HepG2 (cell line): ENCODE results near the gene GLIPR1.

Experiments
- RBAK ChIP-seq: sonication (generic); formaldehyde crosslinking; IDR thresholded peaks from 2 replicates; pipeline ENCODE4 v1.5.1; 2020; ENCODE audit warnings: mild to moderate bottlenecking, missing genetic modification reagents
- RFX5 ChIP-seq: IDR thresholded peaks from 2 replicates; pipeline ENCODE4 v1.6.1; 2011; ENCODE audit warnings: low read depth, low read length, improper control_type of control experiment
- ZNF124 ChIP-seq: sonication (generic); formaldehyde crosslinking; IDR thresholded peaks from 2 replicates; pipeline ENCODE4 v1.4.0; 2020; ENCODE audit warnings: missing genetic modification reagents
- ZNF253 ChIP-seq: sonication (generic); formaldehyde crosslinking; IDR thresholded peaks from 2 replicates; pipeline ENCODE4 v1.8.0; 2022; ENCODE audit warnings: mild to moderate bottlenecking, missing genetic modification reagents, borderline replicate concordance
- ZNF878 ChIP-seq: sonication (generic); formaldehyde crosslinking; IDR thresholded peaks from 2 replicates; pipeline ENCODE4 v1.8.1; 2023; ENCODE audit warnings: mild to moderate bottlenecking, missing genetic modification reagents, moderate library complexity

- TF ChIP-seq ZNF253 (CRISPR knock-in tag) (no peak), RBAK (CRISPR knock-in tag) (no peak), ZNF878 (CRISPR knock-in tag) (no peak), ZNF124 (CRISPR knock-in tag) (no peak), RFX5 (no peak)
Observed at GRCh38 chr12:75477137-75477536, 3.4 kb upstream of the GLIPR1 start.
